A549 (cell line): ENCODE results near the gene ZMYND12. TPM values are rescaled to one million over a fixed set of nuclear protein-coding genes. Genes with fewer than 3 reads are reported as not detected.

Experiments
- ATAC-seq, 2 experiments: fragments of 200-7000 bp in 1 of 2; fragments of >200 bp in 1 of 2; cut with Nextera tagmentation in 1 of 2; cut with Tn5 transposase in 1 of 2; 3 replicates each; pipeline versions ENCODE4 v1.8.0 to v1.9.1; 2018 to 2020; ENCODE audit warnings: mild to moderate bottlenecking in 1 of 2, moderate library complexity in 1 of 2
- CTCF ChIA-PET: fragments of 300-600 bp; sonication (Branson Sonifier 250); formaldehyde crosslinking; extraction: SDS; loops from one replicate; lab custom pipeline; 2021; ENCODE audit warnings: antibody characterized with exemption, inconsistent platforms; lab: Yijun Ruan, JAX
- POLR2A ChIA-PET: fragments of 350-600 bp; formaldehyde crosslinking; extraction: SDS; loops from one replicate; lab custom pipeline; 2021; ENCODE audit warnings: antibody characterized with exemption, inconsistent platforms; lab: Yijun Ruan, JAX
- DNase-seq, 2 experiments: peaks; one replicate each; pipeline versions ENCODE4 v3.0.0 to v3.0.0-alpha.2; 2011 to 2016; ENCODE audit warnings: low read depth in 1 of 2, low spot score in 1 of 2
- FAIRE-seq: peaks from 2 replicates; lab custom pipeline; 2011; peaks lifted over from hg19 to GRCh38; lab: Jason Lieb, UNC
- H3K27ac ChIP-seq, 2 experiments: fragments of >200 bp; sonication (Bioruptor Twin); formaldehyde crosslinking; 3 replicates each; pipeline ENCODE4 v1.5.1; 2016 to 2017
- H3K4me1 ChIP-seq: fragments of >200 bp; sonication (Bioruptor Twin); formaldehyde crosslinking; 3 replicates; pipeline ENCODE4 v1.6.1; 2016
- H3K4me2 ChIP-seq: fragments of >200 bp; sonication (Bioruptor Twin); formaldehyde crosslinking; 3 replicates; pipeline ENCODE4 v1.6.1; 2016
- H3K4me3 ChIP-seq: fragments of >200 bp; sonication (Bioruptor Twin); formaldehyde crosslinking; 3 replicates; pipeline ENCODE4 v1.5.1; 2016
- H3K9me3 ChIP-seq: fragments of >200 bp; sonication (Bioruptor Twin); formaldehyde crosslinking; 3 replicates; pipeline ENCODE4 v1.6.1; 2016
- CEBPB ChIP-seq, 2 experiments: fragments of >200 bp in 1 of 2; sonication (Bioruptor Twin) in 1 of 2; formaldehyde crosslinking in 1 of 2; IDR thresholded peaks; 2 replicates each; pipeline ENCODE4 v1.6.1; 2012 to 2016
- CTCF ChIP-seq: fragments of >200 bp; sonication (Bioruptor Twin); formaldehyde crosslinking; IDR thresholded peaks from 3 replicates; pipeline ENCODE4 v1.5.1; 2016
- ESRRA ChIP-seq: fragments of 150-350 bp; IDR thresholded peaks from 2 replicates; pipeline ENCODE4 v1.6.1; 2014; ENCODE audit warnings: mild to moderate bottlenecking, low read length, borderline replicate concordance
- FOSB ChIP-seq: fragments of 250-450 bp; sonication (Bioruptor Pico); IDR thresholded peaks from 2 replicates; pipeline ENCODE4 v1.5.0; 2020; ENCODE audit warnings: mild to moderate bottlenecking, moderate library complexity
- FOSL2 ChIP-seq, 2 experiments: fragments of 450-650 bp in 1 of 2; fragments of >200 bp in 1 of 2; sonication (Bioruptor Twin) in 1 of 2; formaldehyde crosslinking; IDR thresholded peaks; 2 replicates each; pipeline versions ENCODE4 v1.5.0 to v1.6.1; 2016 to 2020; ENCODE audit warnings: mild to moderate bottlenecking in 1 of 2, moderate library complexity in 1 of 2
- FOXS1 ChIP-seq: fragments of 250-450 bp; sonication (Bioruptor Pico); IDR thresholded peaks from 2 replicates; pipeline ENCODE4 v1.5.0; 2020; ENCODE audit warnings: mild to moderate bottlenecking, moderate library complexity
- GATA3 ChIP-seq: IDR thresholded peaks from 2 replicates; pipeline ENCODE4 v1.6.1; 2012; ENCODE audit warnings: borderline replicate concordance
- HDAC2 ChIP-seq: fragments of 200-600 bp; sonication (generic); IDR thresholded peaks from 2 replicates; pipeline ENCODE4 v1.6.1; 2016
- HEYL ChIP-seq: fragments of 250-450 bp; sonication (Bioruptor Pico); IDR thresholded peaks from 2 replicates; pipeline ENCODE4 v1.8.0; 2021; ENCODE audit warnings: mild to moderate bottlenecking, moderate library complexity
- HOXA7 ChIP-seq: fragments of 250-450 bp; sonication (Bioruptor Pico); IDR thresholded peaks from 2 replicates; pipeline ENCODE4 v1.5.0; 2020; ENCODE audit warnings: mild to moderate bottlenecking, moderate library complexity
- HOXB13 ChIP-seq: fragments of 250-450 bp; sonication (Bioruptor Pico); IDR thresholded peaks from 2 replicates; pipeline ENCODE4 v1.5.0; 2020; ENCODE audit warnings: low read depth, mild to moderate bottlenecking, moderate library complexity
- JUNB ChIP-seq: fragments of >200 bp; sonication (Bioruptor Twin); formaldehyde crosslinking; IDR thresholded peaks from 2 replicates; pipeline ENCODE4 v1.6.1; 2016
- KDM1A ChIP-seq: fragments of 200-600 bp; sonication (generic); IDR thresholded peaks from 2 replicates; pipeline ENCODE4 v1.6.1; 2016; ENCODE audit warnings: low read depth, mild to moderate bottlenecking
- MYC ChIP-seq: IDR thresholded peaks from 2 replicates; pipeline ENCODE4 v1.6.1; 2012; ENCODE audit warnings: mild to moderate bottlenecking, inconsistent platforms, low read length, improper control_type of control experiment, borderline replicate concordance
- NFE2L2 ChIP-seq: fragments of 150-350 bp; conservative IDR thresholded peaks from 2 replicates; pipeline ENCODE4 v1.6.1; 2014; ENCODE audit warnings: low read length
- NR3C1 ChIP-seq: fragments of >200 bp; sonication (Bioruptor Twin); formaldehyde crosslinking; IDR thresholded peaks from 3 replicates; pipeline ENCODE4 v1.6.1; 2017
- PHF8 ChIP-seq: fragments of 200-600 bp; sonication (generic); IDR thresholded peaks from 2 replicates; pipeline ENCODE4 v1.6.1; 2016; ENCODE audit warnings: low read depth, mild to moderate bottlenecking, antibody characterized with exemption, moderate library complexity, borderline replicate concordance
- RAD21 ChIP-seq, 2 experiments: fragments of >200 bp in 1 of 2; sonication (Bioruptor Twin) in 1 of 2; formaldehyde crosslinking in 1 of 2; IDR thresholded peaks in 1 of 2; conservative IDR thresholded peaks in 1 of 2; 2 replicates in 1 of 2; 3 replicates in 1 of 2; pipeline ENCODE4 v1.6.1; 2012 to 2018; ENCODE audit warnings: inconsistent platforms in 1 of 2
- RFX5 ChIP-seq: fragments of 450-650 bp; IDR thresholded peaks from 2 replicates; pipeline ENCODE4 v1.7.1; 2014; ENCODE audit warnings: antibody characterized with exemption, mild to moderate bottlenecking, moderate library complexity
- SREBF2 ChIP-seq: fragments of 450-650 bp; IDR thresholded peaks from 2 replicates; pipeline ENCODE4 v1.6.1; 2014; ENCODE audit warnings: mild to moderate bottlenecking, moderate library complexity
- TFCP2L1 ChIP-seq: fragments of 250-450 bp; sonication (Bioruptor Pico); IDR thresholded peaks from 2 replicates; pipeline ENCODE4 v1.5.0; 2021; ENCODE audit warnings: mild to moderate bottlenecking
- ZC3H11A ChIP-seq: fragments of 450-650 bp; IDR thresholded peaks from 2 replicates; pipeline ENCODE4 v1.6.1; 2014; ENCODE audit warnings: antibody characterized with exemption, mild to moderate bottlenecking
- ZSCAN20 ChIP-seq: fragments of 250-450 bp; sonication (Bioruptor Pico); IDR thresholded peaks from 2 replicates; pipeline ENCODE4 v1.8.0; 2022; ENCODE audit warnings: mild to moderate bottlenecking, moderate library complexity
- WGBS: methylation state at CpG from one replicate; pipeline ENCODE4 v1.1.6; 2017; ENCODE audit errors: missing lambda C conversion rate; 5-methylcytosine and 5-hydroxymethylcytosine counted together
- polyA plus RNA-seq, 4 experiments: library from polyadenylated mRNA; depleted of rRNA in 3 of 4; stranded (reverse); fragments of >200 nt; fragmentation: RNase III in 1 of 4; extraction: RNeasy Plus Mini Kit Qiagen cat#74134 plus additional on column Dnase treatment in 1 of 4; gene quantifications; 2 replicates in 3 of 4; 3 replicates in 1 of 4; pipeline ENCODE4 v1.2.3, GENCODE V29; 2011 to 2017

The ZMYND12 gene
- polyA plus RNA-seq, 2 of the 4 experiments (the other 2 are of a cell fraction), result 0.37 to 0.90 TPM

DNA sequence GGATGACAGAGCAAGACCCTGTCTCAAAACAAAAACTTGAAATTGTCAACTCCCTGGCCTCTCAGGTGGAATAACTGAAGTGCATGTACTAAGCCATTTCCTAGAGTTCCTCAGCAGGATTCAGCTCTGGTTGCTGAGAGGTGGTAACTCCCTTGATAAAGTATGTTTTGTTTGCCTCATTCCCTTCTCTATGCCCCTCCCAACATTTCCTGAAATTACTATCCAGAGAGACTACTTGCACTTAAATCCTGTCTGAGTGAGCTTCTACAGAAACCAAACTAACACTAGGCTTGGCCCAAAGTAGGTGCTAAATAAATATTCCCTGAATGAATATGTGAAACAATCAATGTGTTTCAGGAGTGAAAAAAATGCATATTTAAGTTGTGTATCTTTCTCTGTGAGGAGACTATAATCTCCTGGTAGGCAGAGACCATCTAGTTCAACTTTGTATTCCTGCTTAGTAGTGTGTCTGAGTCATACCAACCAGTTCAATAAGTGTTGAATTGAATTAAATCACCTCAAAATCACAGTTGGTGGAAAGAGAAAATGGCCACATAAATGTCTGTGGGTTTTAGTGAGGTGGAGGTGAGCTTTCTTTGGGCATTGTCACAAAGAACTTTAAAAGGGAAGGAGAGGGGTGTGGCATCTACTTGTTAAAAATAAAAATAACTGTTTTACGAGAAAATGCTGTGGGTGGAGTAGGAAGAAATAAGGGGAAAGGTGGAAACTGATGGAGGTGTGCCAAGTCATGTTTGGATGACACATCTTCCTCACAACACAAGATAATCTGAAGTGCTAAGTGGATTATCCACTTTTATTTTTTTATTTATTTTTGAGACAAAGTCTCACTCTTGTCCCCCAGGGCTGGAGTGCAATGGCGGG is 62.6 kb downstream of the ZMYND12 start (continued):
- TF ChIP-seq CTCF (no peak), GATA3 (no peak), RFX5 (no peak), CEBPB (IDR thresholded peaks at IDR 0.05) (no peak)

- DNase-seq, result no peak
- Histone ChIP-seq H3K4me3 (no peak overlapping the region), H3K27ac (no peak overlapping the region), H3K4me1 (peaks cover 7% of the 10 kb centered on the region; the same call in 1 of the 3 replicates), H3K9me3 (no peaks in the 10 kb centered on the region), H3K4me2 (no peak overlapping the region)
- no peak for FAIRE-seq
- ChIA-PET CTCF (interaction anchor here (1.0 kb wide), 1 partner anchor 215 kb away, joined by 3 read pairs; no protein-coding TSS in a partner anchor), POLR2A (no interaction called here)
- TF ChIP-seq CTCF (no peak), ZSCAN20 (CRISPR knock-in tag) (no peak), MYC (no peak), ZC3H11A (no peak), FOXS1 (CRISPR knock-in tag) (no peak), JUNB (no peak), KDM1A (no peak), TFCP2L1 (CRISPR knock-in tag) (no peak), CEBPB (IDR thresholded peaks at IDR 0.05) (no peak), FOSB (CRISPR knock-in tag) (no peak), SREBF2 (no peak), FOSL2 (IDR thresholded peaks at IDR 0.05) (no peak), FOSL2 (CRISPR knock-in tag; IDR thresholded peaks at IDR 0.05) (no peak), PHF8 (no peak), HOXA7 (CRISPR knock-in tag) (no peak), HDAC2 (no peak)
- ATAC-seq, result no peak
- 50% methylated on average over 2 of the region's 2 CpGs for WGBS
Measured at GRCh38 chr1:42392255-42392654, 63.6 kb downstream of the ZMYND12 start.

DNA sequence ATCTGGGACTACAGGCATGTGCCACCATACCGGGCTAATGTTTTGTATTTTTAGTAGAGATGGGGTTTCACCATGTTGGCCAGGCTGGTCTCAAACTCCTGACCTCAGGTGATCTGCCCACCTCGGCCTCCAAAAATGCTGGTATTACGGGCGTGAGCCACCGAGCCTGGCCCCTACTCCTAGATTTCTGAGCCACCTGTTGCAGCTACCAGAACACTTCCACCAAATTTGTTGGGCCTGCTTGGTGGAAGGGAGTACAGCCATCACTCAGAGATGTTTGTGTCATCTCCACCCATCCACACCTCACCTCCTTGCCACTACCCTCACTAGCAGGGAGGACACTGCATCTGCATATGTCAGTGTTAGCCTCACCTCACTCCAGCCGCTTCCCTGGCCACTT is 69.8 kb downstream of the ZMYND12 start:
- Histone ChIP-seq H3K27ac (0 out of 6 replicates have a peak overlapping the region, but pooled peaks of 1 of the 2 experiments have one; percentile 12), H3K4me1 (peaks cover 8% of the 10 kb centered on the region), H3K4me2 (no peak overlapping the region), H3K9me3 (no peaks in the 10 kb centered on the region), H3K4me3 (no peak overlapping the region)
- FAIRE-seq, result no peak
- ChIA-PET POLR2A (no interaction called here), CTCF (interaction anchor here (2.5 kb wide), 1 partner anchor 52 kb away, joined by 10 read pairs; no protein-coding TSS in a partner anchor)
- WGBS, result 100% methylated on average over 6 of the region's 6 CpGs
- DNase-seq, result no peak
- ATAC-seq, result no peak
- TF ChIP-seq HOXB13 (no peak), TFCP2L1 (CRISPR knock-in tag) (no peak), RAD21 (conservative IDR thresholded peaks at IDR 0.05 in 1 of 2, IDR thresholded peaks at IDR 0.05 in 1 of 2) (no peak), NR3C1 (no peak), HEYL (CRISPR knock-in tag) (no peak), ESRRA (no peak), NFE2L2 (no peak)
